HepG2 (cell line): ENCODE data around the gene VEGFA. TPM values are rescaled to one million over a fixed set of nuclear protein-coding genes. Genes with fewer than 3 reads are reported as not detected.
A peak's percentile ranks its signal among the peaks of the same experiment; 100 is the strongest.

Experiments
- HNRNPL ChIP-seq: fragments of 200-400 bp; formaldehyde crosslinking; IDR thresholded peaks from 2 replicates; pipeline ENCODE4 v1.6.1; 2017; ENCODE audit warnings: mild to moderate bottlenecking, low read depth, low read length
- KAT8 ChIP-seq: IDR thresholded peaks from 2 replicates; pipeline ENCODE4 v1.6.1; 2016; ENCODE audit warnings: missing genetic modification reagents, missing compliant biosample characterization
- KLF16 ChIP-seq, 2 experiments: sonication (generic) in 1 of 2; formaldehyde crosslinking in 1 of 2; IDR thresholded peaks; 2 replicates each; pipeline versions ENCODE4 v1.6.1 to v1.8.0; 2016 to 2023; ENCODE audit warnings: missing genetic modification reagents in 2 of 2, missing compliant biosample characterization in 1 of 2
- MYC ChIP-seq: sonication (generic); formaldehyde crosslinking; IDR thresholded peaks from 2 replicates; pipeline ENCODE4 v1.9.0; 2021; ENCODE audit warnings: missing genetic modification reagents, borderline replicate concordance
- PCBP1 ChIP-seq: fragments of 200-400 bp; formaldehyde crosslinking; IDR thresholded peaks from 2 replicates; pipeline ENCODE4 v1.6.1; 2017; ENCODE audit warnings: mild to moderate bottlenecking, low read depth, low read length, borderline replicate concordance
- RAD21 ChIP-seq: fragments of 450-650 bp; formaldehyde crosslinking; IDR thresholded peaks from 2 replicates; pipeline ENCODE4 v1.5.0; 2020; ENCODE audit warnings: mild to moderate bottlenecking
- SMAD1 ChIP-seq: sonication (generic); formaldehyde crosslinking; IDR thresholded peaks from 2 replicates; pipeline ENCODE4 v1.4.0; 2020; ENCODE audit warnings: missing genetic modification reagents, low read depth, mild to moderate bottlenecking, borderline replicate concordance
- SMARCE1 ChIP-seq: fragments of 450-650 bp; IDR thresholded peaks from 2 replicates; pipeline ENCODE4 v1.6.1; 2017; ENCODE audit warnings: borderline replicate concordance
- ZBTB26 ChIP-seq: IDR thresholded peaks from 2 replicates; pipeline ENCODE4 v1.6.1; 2016; ENCODE audit warnings: missing compliant biosample characterization, missing genetic modification reagents, borderline replicate concordance
- ZBTB8A ChIP-seq: sonication (generic); formaldehyde crosslinking; IDR thresholded peaks from 2 replicates; pipeline ENCODE4 v1.4.0; 2020; ENCODE audit warnings: mild to moderate bottlenecking, low read depth, missing genetic modification reagents, borderline replicate concordance
- ZNF30 ChIP-seq: sonication (generic); formaldehyde crosslinking; IDR thresholded peaks from 2 replicates; pipeline ENCODE4 v1.5.0; 2020; ENCODE audit warnings: mild to moderate bottlenecking, missing genetic modification reagents
- ZNF34 ChIP-seq: sonication (generic); formaldehyde crosslinking; IDR thresholded peaks from 2 replicates; pipeline ENCODE4 v1.4.0; 2020; ENCODE audit warnings: mild to moderate bottlenecking, missing genetic modification reagents, borderline replicate concordance
- ZNF614 ChIP-seq: IDR thresholded peaks from 2 replicates; pipeline ENCODE4 v1.6.1; 2018; ENCODE audit warnings: missing biosample characterization, missing genetic modification reagents, inconsistent platforms, borderline replicate concordance
- ZNF616 ChIP-seq: sonication (generic); formaldehyde crosslinking; IDR thresholded peaks from 2 replicates; pipeline ENCODE4 v1.5.0; 2020; ENCODE audit warnings: low read depth, mild to moderate bottlenecking, missing genetic modification reagents
- ZNF652 ChIP-seq: IDR thresholded peaks from 2 replicates; pipeline ENCODE4 v1.6.1; 2016; ENCODE audit warnings: low read depth, borderline replicate concordance
- ZNF713 ChIP-seq: sonication (generic); formaldehyde crosslinking; IDR thresholded peaks from 2 replicates; pipeline ENCODE4 v1.4.0; 2020; ENCODE audit warnings: mild to moderate bottlenecking, missing genetic modification reagents
- ZNF768 ChIP-seq: sonication (generic); formaldehyde crosslinking; IDR thresholded peaks from 2 replicates; pipeline ENCODE4 v1.4.0; 2020; ENCODE audit warnings: missing genetic modification reagents
- ZNF879 ChIP-seq: sonication (generic); formaldehyde crosslinking; IDR thresholded peaks from 2 replicates; pipeline ENCODE4 v1.8.1; 2023; ENCODE audit warnings: missing genetic modification reagents
- ZSCAN9 ChIP-seq: IDR thresholded peaks from 2 replicates; pipeline ENCODE4 v1.6.1; 2016; ENCODE audit warnings: borderline replicate concordance
- polyA plus RNA-seq, 8 experiments: library from polyadenylated mRNA; depleted of rRNA in 3 of 8; stranded (reverse) in 7 of 8; unstranded in 1 of 8; fragments of >200 nt; fragmentation: Illumina TruSeq in 4 of 8; extraction: Trizol in 4 of 8; gene quantifications; 2 replicates each; pipeline versions ENCODE4 v1.2.1 to v1.2.3, GENCODE V29; 2011 to 2016; ENCODE audit warnings: low read depth in 4 of 8, missing spikeins in 1 of 8, mixed read lengths in 1 of 8; ENCODE audit not compliant: insufficient read depth in 1 of 8
- total RNA-seq, 5 experiments: library from RNA; depleted of rRNA; stranded (reverse); fragments of >200 nt; fragmentation: Illumina TruSeq; extraction: Trizol; gene quantifications; 2 replicates each; pipeline ENCODE4 v1.2.3, GENCODE V29; 2016; ENCODE audit warnings: low read depth in 1 of 5
- TF ChIP-seq, protein P1 (sequence below): sonication (generic); formaldehyde crosslinking; IDR thresholded peaks from 2 replicates; pipeline ENCODE4 v1.4.0; 2020; ENCODE audit warnings: missing genetic modification reagents, borderline replicate concordance
- TF ChIP-seq, protein P2 (sequence below): sonication (generic); formaldehyde crosslinking; IDR thresholded peaks from 2 replicates; pipeline ENCODE4 v1.4.0; 2020; ENCODE audit warnings: missing genetic modification reagents, borderline replicate concordance
- TF ChIP-seq, protein P3 (sequence below): IDR thresholded peaks from 2 replicates; pipeline ENCODE4 v1.6.1; 2012; ENCODE audit warnings: low read depth, low read length, improper control_type of control experiment

VEGFA gene
- total and polyA plus RNA-seq, 2 of the 13 experiments (the other 11 are each of a cell fraction or from before 2014, with no cell fraction given): 68.1 to 629 TPM

DNA sequence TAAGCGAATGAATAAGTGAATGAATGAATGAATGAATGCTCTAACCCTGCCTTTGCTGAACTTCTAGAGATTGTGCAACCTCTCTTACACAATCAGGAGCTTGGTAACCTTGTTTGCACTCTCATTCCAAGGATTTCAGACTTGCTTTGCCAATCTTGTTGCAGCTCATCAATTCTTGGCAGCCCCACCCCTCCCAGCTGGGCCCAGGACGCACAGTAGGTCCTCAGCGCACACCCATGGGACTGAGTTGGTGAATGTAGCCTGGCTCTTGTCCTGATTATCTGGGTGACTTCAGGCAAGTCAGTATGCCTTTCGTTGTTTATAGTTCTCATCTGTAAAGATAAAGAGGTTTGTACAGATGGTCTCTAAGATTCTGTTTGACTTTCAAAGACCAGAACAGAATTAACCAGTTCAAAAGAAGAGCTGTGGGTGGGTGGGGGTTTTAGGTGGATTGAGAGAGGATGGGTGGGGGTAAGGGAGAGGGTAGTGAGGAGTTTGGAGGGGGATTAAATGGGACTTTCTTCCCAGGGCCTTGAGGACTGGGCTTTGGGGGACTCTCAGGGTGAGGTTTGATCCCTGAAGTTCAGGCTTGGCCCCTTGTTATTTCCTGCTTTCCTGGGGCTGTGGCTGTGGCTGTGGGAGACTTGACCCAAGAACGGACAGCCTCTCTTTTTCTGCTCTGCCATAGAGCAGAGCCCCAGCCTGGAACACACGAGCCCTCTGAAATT is 33.2 kb downstream of the VEGFA start (continued):
- TF ChIP-seq, protein P1, sequence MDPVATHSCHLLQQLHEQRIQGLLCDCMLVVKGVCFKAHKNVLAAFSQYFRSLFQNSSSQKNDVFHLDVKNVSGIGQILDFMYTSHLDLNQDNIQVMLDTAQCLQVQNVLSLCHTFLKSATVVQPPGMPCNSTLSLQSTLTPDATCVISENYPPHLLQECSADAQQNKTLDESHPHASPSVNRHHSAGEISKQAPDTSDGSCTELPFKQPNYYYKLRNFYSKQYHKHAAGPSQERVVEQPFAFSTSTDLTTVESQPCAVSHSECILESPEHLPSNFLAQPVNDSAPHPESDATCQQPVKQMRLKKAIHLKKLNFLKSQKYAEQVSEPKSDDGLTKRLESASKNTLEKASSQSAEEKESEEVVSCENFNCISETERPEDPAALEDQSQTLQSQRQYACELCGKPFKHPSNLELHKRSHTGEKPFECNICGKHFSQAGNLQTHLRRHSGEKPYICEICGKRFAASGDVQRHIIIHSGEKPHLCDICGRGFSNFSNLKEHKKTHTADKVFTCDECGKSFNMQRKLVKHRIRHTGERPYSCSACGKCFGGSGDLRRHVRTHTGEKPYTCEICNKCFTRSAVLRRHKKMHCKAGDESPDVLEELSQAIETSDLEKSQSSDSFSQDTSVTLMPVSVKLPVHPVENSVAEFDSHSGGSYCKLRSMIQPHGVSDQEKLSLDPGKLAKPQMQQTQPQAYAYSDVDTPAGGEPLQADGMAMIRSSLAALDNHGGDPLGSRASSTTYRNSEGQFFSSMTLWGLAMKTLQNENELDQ: no peak
- TF ChIP-seq ZBTB8A (no peak), KAT8 (CRISPR knock-in tag) (no peak), ZNF614 (CRISPR knock-in tag) (no peak), ZNF879 (no peak), SMARCE1 (no peak), SMAD1 (CRISPR knock-in tag) (no peak), ZSCAN9 (CRISPR knock-in tag) (no peak), ZBTB26 (CRISPR knock-in tag) (no peak), ZNF652 (no peak), ZNF30 (CRISPR knock-in tag) (no peak), HNRNPL (no peak), ZNF616 (CRISPR knock-in tag) (no peak), ZNF713 (CRISPR knock-in tag) (no peak), ZNF34 (CRISPR knock-in tag) (no peak), KLF16 (CRISPR knock-in tag; IDR thresholded peaks at IDR 0.05) (peak in 1 of 2 experiments; percentile 34; a peak in 1 of 4 replicates), PCBP1 (no peak), MYC (no peak), ZNF768 (no peak), RAD21 (no peak)
- TF ChIP-seq, protein P2, sequence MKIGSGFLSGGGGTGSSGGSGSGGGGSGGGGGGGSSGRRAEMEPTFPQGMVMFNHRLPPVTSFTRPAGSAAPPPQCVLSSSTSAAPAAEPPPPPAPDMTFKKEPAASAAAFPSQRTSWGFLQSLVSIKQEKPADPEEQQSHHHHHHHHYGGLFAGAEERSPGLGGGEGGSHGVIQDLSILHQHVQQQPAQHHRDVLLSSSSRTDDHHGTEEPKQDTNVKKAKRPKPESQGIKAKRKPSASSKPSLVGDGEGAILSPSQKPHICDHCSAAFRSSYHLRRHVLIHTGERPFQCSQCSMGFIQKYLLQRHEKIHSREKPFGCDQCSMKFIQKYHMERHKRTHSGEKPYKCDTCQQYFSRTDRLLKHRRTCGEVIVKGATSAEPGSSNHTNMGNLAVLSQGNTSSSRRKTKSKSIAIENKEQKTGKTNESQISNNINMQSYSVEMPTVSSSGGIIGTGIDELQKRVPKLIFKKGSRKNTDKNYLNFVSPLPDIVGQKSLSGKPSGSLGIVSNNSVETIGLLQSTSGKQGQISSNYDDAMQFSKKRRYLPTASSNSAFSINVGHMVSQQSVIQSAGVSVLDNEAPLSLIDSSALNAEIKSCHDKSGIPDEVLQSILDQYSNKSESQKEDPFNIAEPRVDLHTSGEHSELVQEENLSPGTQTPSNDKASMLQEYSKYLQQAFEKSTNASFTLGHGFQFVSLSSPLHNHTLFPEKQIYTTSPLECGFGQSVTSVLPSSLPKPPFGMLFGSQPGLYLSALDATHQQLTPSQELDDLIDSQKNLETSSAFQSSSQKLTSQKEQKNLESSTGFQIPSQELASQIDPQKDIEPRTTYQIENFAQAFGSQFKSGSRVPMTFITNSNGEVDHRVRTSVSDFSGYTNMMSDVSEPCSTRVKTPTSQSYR (CRISPR knock-in tag): no peak
- TF ChIP-seq, protein P3, sequence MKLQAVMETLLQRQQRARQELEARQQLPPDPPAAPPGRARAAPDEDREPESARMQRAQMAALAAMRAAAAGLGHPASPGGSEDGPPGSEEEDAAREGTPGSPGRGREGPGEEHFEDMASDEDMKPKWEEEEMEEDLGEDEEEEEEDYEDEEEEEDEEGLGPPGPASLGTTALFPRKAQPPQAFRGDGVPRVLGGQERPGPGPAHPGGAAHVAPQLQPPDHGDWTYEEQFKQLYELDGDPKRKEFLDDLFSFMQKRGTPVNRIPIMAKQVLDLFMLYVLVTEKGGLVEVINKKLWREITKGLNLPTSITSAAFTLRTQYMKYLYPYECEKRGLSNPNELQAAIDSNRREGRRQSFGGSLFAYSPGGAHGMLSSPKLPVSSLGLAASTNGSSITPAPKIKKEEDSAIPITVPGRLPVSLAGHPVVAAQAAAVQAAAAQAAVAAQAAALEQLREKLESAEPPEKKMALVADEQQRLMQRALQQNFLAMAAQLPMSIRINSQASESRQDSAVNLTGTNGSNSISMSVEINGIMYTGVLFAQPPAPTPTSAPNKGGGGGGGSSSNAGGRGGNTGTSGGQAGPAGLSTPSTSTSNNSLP: no peak
